Pulmonary artery endothelial cell (primary cell): Measurements from ENCODE around the gene SDK2. TPM values are rescaled to one million over a fixed set of nuclear protein-coding genes. Genes with fewer than 3 reads are reported as not detected.

Source experiments
- DNase-seq: peaks from one replicate; pipeline ENCODE4 v3.0.0-alpha.2; 2011; ENCODE audit warnings: low read depth, low spot score
- total RNA-seq: library from RNA; depleted of rRNA; stranded (reverse); fragments of >200 nt; gene quantifications from 2 replicates; pipeline ENCODE4 v1.2.3, GENCODE V29; 2014

Gene SDK2
- total RNA-seq, 1 donor from 2014 or later = under 0.01 TPM

DNA sequence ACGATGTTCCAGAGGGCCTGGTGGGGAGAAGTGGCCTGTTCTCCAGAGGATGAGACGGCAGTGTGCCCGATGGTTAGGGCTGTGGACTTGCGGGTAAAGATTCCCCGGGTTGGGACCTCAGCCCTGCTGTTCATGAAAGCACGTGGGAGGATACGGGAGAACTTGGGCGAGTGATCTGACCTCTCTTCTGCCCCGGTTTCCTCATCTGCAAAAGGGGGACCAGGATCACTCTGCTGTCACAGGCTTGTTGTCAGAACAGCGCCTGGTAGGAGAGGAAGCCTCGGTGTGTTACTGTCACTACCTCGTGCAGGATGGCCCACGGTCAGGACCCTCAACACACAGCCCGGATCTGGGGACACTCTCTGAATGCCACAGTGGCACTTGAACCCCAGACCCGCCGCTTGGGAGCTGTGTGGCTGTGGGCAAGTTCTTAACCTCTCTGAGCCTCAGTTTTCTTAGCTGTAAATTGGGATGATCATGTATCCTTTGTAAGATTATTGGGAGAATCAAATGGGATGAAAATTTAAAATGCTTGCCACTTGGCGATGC lies 246.9 kb downstream of the SDK2 start:
- no peak for DNase-seq

DNA sequence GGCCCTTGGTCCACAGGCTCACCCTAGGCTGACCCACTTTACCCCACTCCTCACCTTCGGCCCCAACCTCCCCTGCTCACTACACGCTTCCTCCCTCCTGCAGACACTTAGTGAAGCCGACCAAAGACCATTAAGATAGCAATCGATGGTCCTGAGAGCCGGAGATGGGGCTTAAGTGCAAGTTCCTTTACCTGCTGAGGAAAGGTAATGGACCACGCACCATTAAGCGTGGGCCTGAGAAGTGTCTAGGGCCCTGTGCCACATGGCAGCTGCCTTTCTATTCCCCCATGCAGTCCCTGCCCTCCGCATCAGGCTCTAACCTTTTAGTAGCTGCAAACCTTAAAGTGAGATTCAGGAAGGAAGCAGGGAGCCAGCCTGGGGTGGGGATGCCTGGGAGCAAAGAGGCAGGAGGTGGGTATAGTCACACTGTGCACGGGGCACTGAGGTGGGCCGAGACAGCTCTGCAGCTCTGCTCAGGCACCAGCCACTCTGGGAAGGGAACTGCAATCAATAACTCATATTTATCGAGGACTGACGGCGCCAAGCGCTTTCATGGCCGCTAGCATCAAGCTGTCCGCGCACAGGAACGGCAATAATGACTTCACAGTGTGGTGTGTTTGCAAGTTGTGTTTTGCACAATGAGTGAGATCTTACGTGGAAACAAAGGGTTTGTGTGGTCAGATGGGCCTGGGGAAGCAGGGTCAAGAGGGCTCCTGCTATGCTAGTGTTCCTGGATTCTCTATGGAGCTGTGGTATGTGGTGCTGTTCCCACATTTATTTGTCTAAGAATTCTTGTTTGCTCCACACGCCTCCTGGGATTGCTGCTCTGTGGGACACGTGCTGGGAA lies 247.6 kb downstream of the SDK2 start:
- DNase-seq = no peak

DNA sequence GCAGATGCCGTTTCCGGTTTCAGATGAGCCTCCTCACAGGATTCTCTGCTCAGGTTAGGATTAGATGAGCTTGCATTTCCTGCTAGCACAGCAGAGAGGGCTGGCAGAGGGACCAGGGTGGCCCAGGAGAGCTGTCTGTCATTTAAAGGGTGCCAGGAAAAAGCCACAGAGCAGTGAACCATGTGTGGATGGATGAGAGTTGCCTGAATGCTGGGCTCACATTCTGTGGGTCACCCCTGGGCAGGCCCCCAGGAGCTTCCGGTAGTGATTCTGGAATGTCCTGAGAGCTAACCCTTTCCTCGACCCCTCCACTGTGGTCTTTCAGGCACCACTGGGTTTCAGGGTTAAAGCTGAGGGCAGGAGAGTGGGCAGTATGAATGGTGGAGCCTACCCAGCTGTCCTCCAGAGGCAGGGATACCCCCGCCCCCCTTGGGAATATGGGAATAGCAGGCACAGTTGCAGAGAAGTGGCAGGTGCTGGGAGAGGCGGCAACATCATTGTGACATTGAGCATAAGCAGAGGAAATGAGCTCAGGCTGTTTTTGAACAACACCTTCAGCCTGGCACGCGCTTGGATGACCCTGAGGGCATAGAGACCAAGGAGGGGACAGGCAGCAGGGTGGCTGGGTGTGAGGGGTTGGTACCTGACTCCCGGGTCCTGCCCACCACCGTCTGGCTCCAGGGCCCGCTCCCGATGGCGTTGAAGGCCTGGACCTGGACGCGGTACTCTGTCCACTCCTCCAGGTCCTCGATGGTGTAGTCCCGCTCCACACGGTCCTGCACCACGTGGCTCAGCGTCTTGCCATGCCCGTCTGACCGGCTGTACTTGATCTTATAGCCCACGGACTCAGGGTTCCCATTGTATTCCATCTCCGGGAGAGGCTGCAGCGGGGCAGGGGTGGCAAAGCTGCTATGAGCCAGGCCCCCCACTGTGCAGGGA lies 249.5 kb downstream of the SDK2 start:
- no peak for DNase-seq

DNA sequence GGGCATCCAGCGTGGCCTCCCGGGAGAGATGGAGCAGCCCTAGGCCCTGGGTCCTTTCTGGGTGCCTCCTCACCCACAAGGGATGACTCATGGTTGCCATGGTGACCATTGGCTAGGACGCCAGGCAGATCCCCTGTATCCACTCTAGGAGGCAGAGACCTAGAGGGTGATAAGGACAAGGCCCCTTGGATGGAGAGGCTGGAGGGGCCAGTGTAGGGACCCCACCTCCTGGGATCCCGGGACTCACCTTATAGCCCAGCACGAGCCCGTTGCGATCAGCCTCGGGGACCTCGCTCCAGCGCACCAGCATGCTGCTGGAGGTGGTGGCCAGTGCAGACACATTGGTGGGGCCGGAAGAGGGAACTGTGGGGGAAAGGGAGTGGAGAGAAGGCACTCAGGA lies 250.3 kb downstream of the SDK2 start:
- DNase-seq = no peak

DNA sequence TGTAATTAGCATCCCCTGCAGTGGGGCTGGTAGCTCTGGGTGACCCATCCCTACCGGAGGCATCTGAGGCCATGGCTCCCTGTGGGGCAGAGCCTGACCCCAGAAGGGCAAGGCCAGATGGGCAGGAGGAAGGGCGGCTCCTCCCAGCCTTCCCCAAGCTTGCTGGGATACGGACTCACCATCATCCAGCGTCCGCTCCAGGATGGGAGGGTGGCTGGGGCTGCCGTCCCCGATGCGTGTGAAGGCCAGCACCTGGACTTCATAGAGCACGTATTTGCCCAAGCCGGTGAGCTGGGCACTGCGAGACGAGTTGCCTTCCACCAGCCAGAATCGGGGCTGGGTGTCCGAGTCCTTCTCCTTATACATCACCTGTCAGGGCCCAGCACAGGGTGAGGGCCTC lies 250.9 kb downstream of the SDK2 start:
- DNase-seq = no peak

DNA sequence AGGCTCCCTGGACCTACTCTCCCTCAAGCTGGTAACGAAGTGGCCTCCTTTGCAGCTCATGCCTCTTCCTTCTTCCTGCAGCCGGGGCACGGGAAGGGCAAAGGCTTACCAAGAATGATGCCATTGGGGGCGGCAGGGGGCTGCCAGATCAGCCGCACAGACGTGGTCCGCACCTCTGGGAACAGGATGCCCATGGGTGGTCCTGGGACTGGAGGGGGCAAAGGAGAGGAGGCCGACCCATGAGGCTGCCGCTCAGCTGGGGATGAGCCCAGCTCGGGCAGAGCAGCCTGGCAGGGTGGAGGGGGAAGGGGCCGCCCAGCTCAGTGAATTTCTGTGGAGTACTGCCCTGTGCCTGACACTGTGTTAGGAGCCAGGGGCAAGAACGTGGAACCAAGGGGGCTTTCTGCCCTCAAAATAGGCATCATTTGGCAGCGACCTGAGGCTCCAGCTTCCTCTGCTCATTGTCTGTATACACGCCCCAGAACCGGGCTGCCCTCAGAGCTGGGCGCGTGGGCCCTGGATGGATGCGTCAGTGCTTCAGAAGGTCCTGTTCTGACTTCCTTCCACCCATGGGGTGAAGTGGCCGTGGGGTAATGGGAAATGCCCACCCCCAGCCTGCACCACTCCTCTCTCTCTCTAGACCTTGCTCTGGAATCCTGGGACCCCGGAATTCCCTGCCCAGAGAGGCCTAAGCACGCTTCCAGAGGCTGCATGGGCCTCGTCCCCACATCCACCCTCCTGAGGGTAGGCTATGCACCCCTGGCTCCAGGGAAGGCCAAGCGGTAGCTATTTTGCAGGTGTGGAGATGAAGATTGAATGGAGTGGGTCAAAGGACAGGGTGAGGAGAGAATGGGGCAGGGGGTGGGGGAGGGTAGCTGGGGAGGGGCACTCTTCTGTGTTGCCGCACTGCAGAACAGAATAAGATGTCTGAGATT lies 252.6 kb downstream of the SDK2 start:
- no peak for DNase-seq

DNA sequence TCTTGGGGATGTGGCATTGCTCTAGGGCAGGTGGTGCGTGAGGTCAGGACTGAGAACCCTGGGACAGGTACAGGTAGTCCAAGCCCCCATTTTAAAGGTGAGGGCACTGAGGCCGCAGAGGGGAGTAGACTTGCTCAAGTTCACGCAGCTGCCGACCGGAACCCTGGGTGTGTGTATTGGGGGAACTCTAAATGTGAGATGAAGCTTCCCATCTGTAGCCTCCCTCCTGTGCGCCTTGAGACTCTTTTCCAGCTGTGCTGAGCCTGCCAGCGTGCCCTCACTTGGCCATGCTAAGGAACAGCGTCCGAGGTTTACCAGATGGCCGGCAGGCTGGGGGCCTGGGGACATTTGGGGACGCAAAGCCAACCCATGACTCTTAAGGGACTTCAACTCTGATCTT lies 253.4 kb downstream of the SDK2 start:
- no peak for DNase-seq

DNA sequence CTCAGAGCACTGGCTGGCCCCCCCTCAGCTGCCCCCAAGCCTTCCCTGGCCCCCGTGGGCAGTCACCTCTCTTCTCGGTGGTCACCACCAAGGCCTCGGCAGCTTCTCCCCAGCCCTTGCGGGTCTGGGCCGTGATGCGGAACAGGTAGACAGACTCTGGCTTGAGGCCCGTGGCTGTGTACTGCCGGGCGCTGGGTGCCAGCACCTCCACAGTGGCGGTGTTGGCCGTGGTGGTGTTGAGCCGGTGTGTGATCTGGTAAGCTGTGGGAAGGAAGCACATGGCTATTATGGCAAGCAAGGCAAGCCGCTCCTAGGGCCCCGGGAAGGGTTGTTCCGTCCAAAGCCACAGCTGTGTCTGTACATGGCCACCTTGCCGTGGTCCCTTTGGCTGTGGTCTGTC lies 254.0 kb downstream of the SDK2 start:
- no peak for DNase-seq

DNA sequence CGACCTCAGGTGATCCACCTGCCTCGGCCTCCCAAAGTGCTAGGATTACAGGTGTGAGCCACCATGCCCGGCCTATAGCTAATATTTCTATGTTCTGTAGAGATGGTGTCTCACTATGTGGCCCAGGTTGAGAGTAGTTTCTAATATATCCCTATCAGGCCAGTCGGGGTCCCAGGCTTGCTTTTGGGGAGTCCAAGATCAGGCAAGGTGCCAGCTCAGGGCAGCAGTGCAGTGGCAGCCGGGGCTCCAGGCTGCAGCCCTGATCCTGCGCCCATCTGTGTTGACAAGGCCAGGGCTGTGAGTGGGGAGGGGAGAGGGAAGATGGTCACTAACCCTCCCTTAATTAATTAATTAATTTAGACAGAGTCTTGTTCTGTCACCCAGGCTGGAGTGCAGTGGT lies 254.8 kb downstream of the SDK2 start:
- DNase-seq = no peak

DNA sequence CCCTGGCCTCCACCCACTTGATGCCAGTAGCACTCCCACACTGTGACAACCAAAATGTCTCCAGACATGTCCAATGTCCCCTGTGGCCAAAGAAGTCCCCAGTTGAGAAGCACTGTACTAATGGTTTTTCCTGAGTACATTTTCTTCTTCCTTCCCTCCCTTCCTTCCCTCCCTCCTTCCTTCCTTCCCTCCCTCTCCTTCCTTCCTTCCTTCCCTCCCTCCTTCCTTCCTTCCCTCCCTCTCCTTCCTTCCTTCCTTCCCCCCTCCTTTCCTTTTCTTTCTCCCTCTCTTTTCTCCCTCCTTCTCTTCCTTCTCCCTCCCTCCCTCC lies 255.7 kb downstream of the SDK2 start:
- no peak for DNase-seq

DNA sequence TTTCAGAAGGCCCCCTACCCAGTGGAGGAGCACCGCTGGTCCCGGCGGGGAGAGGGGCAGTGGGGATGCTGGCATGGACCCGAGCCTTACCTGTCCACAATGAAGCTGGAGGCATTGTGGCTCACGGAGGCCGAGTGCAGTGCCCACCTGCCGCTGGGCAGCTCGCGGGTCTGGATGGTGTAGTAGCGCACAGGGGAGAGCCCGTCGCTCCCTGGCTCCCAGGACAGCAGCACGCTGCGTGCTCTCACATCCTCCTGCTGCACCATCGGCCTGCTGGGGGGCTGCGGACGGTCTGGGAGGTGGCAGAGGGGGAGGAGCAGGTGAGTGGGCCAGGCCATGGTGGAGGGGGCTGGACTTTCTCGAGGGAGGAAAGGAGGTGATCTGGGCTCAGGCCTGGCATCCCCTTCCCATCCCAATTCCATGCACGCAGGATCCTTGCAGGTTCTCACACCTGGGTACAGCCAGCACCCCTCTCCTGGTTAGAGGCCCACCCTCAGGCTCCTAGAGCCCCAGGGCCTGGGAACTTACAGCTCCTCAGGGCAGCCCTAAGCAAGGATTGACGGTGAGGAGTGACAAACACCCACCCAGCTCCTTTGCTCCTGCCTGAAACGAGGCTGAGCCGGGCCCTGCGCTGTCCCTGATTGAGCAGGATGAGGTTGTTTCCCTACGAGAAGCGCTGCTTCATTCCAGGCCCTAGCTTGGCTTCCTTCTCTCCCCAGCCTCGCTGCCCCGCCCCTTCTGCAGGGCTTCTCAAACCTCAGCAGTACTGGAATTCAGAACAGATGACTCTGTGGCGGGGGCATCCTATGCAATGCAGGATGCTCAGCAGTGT lies 256.3 kb downstream of the SDK2 start:
- DNase-seq = no peak

DNA sequence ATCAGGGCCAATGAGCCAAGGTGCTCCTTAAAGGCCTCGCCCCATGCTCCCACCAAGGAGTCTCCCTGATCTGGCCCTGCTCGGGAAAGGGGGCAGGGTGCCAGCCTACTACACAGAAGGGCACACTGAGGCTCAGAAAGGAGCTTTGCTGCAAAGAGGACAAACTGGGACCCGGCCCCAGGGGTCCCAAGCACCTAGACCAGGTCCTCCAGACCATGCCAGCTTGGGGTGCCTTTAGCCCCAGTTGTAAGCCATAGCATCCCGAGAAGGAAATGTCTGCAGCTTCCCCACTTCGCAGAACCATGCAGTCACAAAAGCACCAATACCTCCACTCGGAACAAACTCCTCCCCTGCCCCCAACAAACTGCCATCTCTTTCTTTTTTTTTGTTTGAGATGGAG lies 257.7 kb downstream of the SDK2 start:
- no peak for DNase-seq

DNA sequence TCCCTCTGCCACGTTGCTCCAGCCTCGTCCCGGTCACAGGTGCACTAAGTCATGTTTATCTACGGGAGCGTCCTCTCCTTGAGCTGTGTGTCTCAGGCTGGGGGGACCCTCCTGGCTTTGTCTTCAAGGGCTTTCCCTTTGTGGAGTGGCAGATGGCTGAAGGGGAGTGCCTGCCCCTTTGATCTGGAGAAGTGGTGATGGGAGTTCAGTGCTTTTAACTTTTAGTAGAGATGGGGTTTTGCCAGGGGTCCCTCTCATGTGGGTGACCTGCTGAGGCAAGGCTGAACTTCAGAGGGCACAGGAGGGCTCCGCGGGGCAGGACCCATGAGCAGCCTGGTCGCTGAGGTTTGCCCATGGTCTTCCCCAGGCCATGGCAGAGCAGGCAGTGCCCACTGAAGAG lies 259.3 kb downstream of the SDK2 start:
- DNase-seq = no peak

DNA sequence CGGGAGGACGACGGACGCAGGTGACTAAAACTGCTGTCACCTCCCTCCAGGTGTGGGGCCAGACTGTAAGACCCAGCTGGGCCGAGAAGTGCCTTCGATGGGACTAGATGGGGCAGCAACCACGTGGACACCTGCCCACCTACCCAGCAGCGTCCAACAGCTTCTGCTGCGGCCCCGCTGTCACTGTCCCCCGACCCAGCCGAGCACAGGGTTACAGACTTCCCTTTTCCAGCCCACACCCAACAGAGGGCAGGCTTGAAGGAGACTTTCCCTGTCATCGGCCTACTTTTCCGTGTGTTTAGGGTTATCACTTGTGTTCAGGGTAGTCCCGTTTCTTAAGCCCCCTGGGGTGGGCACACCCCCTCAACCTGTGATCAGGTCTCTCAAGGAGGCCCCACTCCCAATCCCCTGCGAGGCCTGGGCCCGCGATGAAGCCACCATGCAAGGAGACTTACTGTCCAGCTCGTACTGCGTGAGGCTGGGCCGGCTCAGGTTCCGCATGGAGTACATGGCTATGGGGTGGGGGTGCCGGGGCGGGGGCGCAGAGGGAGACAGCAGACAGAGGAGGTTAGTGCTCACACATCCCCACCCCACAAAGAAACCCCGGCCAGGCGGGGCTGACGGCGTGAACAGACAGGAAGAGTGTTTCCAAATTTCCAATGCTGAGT lies 263.7 kb downstream of the SDK2 start:
- no peak for DNase-seq

DNA sequence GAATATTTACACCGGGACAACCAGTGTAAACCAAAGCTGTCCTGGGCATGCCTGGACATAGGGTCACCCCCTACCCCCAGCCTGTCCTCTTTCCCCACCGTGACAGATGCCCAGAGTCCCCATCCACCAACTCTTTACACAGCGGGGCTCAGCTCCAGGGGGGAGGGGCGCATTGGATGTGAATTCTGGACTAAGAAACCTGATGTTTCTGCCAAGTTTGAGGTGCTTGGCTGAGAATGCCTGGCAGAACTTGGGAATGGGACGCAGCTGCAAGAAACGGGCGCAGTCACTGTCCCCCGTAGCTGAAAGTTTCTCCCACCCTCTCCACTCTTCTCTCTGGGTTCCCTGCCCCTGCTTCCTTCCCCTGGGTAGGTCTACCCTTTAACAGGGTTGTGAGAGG lies 264.4 kb downstream of the SDK2 start:
- no peak for DNase-seq

DNA sequence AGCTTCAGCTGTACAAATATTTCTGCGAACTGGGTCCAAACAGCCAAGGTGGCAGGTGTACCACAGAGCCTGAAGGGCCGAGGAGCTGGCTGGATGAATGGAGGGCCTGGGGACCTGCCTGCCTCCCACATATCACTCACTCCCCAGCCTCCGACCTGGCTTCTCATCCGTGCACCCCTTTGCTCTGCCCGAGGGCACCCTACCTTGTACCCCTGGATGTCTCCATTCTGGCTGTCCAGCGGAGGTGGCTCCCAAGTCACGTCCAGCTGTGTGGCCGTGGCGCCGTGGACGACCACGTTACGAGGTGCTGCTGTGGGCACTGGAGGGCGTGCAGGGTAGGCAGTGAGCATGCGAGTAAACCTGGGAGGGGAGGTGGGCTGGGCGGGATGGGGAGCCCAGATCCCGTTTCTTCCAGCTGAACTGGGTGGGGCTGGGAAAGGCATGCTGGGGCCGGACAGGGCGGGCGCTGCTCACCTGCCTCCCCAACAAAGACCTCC lies 265.2 kb downstream of the SDK2 start:
- DNase-seq = no peak

DNA sequence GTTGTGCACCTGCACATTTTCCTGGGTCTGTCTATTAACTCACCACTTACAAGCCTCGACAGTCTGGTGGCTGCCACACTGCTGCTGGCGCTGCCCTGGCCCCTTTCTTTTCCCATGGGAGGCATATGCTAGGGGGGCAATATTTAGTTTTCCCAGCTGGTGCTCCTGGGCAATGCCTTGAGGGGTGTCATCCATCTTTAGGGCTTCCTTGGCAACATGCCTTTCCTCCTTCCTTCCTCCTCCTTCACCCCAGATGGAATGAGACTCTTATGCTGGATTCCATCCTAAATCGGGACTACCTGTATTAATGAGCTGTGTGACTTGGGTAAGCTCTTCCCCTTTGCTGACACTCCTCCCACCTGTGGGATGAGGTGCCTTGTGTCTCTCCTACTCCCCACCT lies 267.6 kb downstream of the SDK2 start:
- no peak for DNase-seq

DNA sequence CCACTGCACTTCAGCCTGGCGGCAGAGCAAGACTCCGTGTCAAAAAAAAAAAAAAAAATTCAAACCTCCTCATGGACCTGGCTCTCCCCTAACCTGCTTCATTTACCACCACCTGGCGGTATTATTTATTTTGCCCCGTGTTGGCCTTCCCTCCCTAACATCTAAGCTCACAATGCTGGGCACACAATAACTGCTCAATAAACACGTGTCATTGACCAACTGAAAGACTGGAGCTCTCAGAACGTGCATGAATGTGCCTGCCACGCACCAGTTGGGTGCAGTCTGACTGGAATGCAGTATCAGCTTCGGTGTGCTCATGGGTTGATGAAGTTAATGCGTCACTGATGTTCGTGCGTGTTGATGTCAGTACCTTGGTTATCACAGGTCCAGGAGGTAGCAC lies 268.1 kb downstream of the SDK2 start:
- DNase-seq = no peak

DNA sequence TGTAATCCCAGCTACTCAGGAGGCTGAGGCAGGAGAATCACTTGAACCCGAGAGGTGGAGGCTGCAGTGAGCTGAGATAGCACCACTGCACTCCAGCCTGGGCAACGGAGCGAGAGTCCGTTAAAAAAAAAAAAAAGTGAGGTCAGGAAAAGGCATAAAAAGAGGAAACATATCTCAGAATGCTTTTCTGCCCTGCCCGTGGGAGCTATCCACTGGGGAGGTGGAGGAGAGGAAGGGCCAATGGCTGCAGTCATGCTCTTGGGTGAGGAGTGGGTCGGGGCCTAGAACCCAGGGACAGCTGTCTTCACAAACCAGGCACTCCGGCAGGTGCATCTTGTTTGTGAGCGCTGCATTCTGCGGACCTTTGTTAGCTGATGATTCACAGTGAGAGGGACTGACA lies 272.4 kb downstream of the SDK2 start:
- DNase-seq = no peak

DNA sequence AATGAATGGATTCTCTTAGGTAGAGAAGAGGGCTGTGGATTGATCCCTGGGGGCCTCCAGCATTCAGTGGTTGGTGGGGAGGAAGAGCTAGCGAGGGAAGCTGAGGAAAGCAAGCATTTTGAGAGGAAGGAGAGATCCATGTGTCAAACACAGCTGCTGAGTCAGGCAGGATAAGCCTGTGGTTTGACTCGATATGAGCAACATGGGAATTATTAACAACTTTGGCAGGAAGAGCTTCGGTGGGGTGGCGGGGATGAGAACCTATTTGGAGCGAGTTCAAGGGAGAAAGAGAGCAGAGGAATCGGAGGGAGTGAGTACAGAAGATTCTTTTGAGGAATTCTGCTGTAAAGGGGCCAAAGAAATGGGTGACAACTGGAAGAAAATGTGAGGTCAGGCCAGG lies 273.0 kb downstream of the SDK2 start:
- no peak for DNase-seq
